ENCODE results near the gene TSEN2.

GRCh38 chr3:12465836-12466225 is 18.4 kb upstream of the TSEN2 start:
- no peak for TF ChIP-seq CTCF (IDR thresholded peaks at IDR 0.05)
- TF ChIP-seq POLR2A (IDR thresholded peaks at IDR 0.05) = no peak
